ENCODE results near the gene HSPG2.
"Not testable (repeated sequence)": the region's sequence is repeated elsewhere in the genome, so short reads cannot be mapped to it uniquely, and the experiment has no call there.

HSPG2 gene

GRCh38 chr1:21916447-21917238 lies 20.5 kb downstream of the HSPG2 start:
- Mint-ChIP-seq H3K4me3 (no peak overlapping the region), H3K27ac (no peak overlapping the region), H3K36me3 (ENCODE audit: low read depth) (no peaks in the 10 kb centered on the region), H3K9me3 (no peaks in the 10 kb centered on the region), H3K4me1 (ENCODE audit: low read depth) (no peaks in the 10 kb centered on the region), H3K27me3 (ENCODE audit: low read depth) (no peaks in the 10 kb centered on the region)
- DNase-seq (ENCODE audit: low spot score) = no peak

- H3K27me3 Mint-ChIP-seq (ENCODE audit: low read depth) = no peaks in the 10 kb centered on the region
- H3K27ac Mint-ChIP-seq = no peak overlapping the region
- DNase-seq (ENCODE audit: low spot score) = no peak
- H3K4me1 Mint-ChIP-seq (ENCODE audit: low read depth) = peaks cover 2% of the 10 kb centered on the region
- no peaks in the 10 kb centered on the region for H3K36me3 Mint-ChIP-seq (ENCODE audit: low read depth)
- H3K4me3 Mint-ChIP-seq = no peak overlapping the region
- no peaks in the 10 kb centered on the region for H3K9me3 Mint-ChIP-seq
Observed at GRCh38 chr1:21914880-21915640, 22.1 kb downstream of the HSPG2 start.

GRCh38 chr1:21914450-21914849 lies 22.7 kb downstream of the HSPG2 start:
- H3K4me3 Mint-ChIP-seq = no peak overlapping the region
- H3K27ac Mint-ChIP-seq = no peak overlapping the region
- no peak for DNase-seq (ENCODE audit: low spot score)
- H3K27me3 Mint-ChIP-seq (ENCODE audit: low read depth) = no peaks in the 10 kb centered on the region
- peaks cover 5% of the 10 kb centered on the region for H3K4me1 Mint-ChIP-seq (ENCODE audit: low read depth)
- no peaks in the 10 kb centered on the region for H3K9me3 Mint-ChIP-seq
- no peaks in the 10 kb centered on the region for H3K36me3 Mint-ChIP-seq (ENCODE audit: low read depth)

- Mint-ChIP-seq H3K36me3 (ENCODE audit: low read depth) (no peaks in the 10 kb centered on the region), H3K4me1 (ENCODE audit: low read depth) (peaks cover 5% of the 10 kb centered on the region), H3K4me3 (no peak overlapping the region), H3K27ac (no peak overlapping the region), H3K9me3 (no peaks in the 10 kb centered on the region), H3K27me3 (ENCODE audit: low read depth) (no peaks in the 10 kb centered on the region)
- DNase-seq (ENCODE audit: low spot score) = no peak
Observed at GRCh38 chr1:21913763-21914162, 23.3 kb downstream of the HSPG2 start.

- DNase-seq (ENCODE audit: low spot score) = no peak
- Mint-ChIP-seq H3K27me3 (ENCODE audit: low read depth) (no peaks in the 10 kb centered on the region), H3K36me3 (ENCODE audit: low read depth) (no peaks in the 10 kb centered on the region), H3K9me3 (no peaks in the 10 kb centered on the region), H3K27ac (no peak overlapping the region), H3K4me3 (no peak overlapping the region), H3K4me1 (ENCODE audit: low read depth) (peaks cover 5% of the 10 kb centered on the region)
Observed at GRCh38 chr1:21913258-21913657, 23.9 kb downstream of the HSPG2 start.

GRCh38 chr1:21912038-21912758 lies 24.9 kb downstream of the HSPG2 start:
- H3K27me3 Mint-ChIP-seq (ENCODE audit: low read depth) = no peaks in the 10 kb centered on the region
- H3K27ac Mint-ChIP-seq = no peak overlapping the region
- peaks cover 5% of the 10 kb centered on the region for H3K4me1 Mint-ChIP-seq (ENCODE audit: low read depth)
- H3K4me3 Mint-ChIP-seq = no peak overlapping the region
- no peaks in the 10 kb centered on the region for H3K36me3 Mint-ChIP-seq (ENCODE audit: low read depth)
- no peak for DNase-seq (ENCODE audit: low spot score)
- H3K9me3 Mint-ChIP-seq = no peaks in the 10 kb centered on the region

- DNase-seq (ENCODE audit: low spot score) = no peak
- Mint-ChIP-seq H3K4me1 (ENCODE audit: low read depth) (peaks cover 5% of the 10 kb centered on the region), H3K27me3 (ENCODE audit: low read depth) (no peaks in the 10 kb centered on the region), H3K27ac (no peak overlapping the region), H3K36me3 (ENCODE audit: low read depth) (no peaks in the 10 kb centered on the region), H3K9me3 (no peaks in the 10 kb centered on the region), H3K4me3 (no peak overlapping the region)
Observed at GRCh38 chr1:21911205-21912001, 25.7 kb downstream of the HSPG2 start.

GRCh38 chr1:21910558-21911204 lies 26.4 kb downstream of the HSPG2 start:
- Mint-ChIP-seq H3K27me3 (ENCODE audit: low read depth) (no peaks in the 10 kb centered on the region), H3K9me3 (no peaks in the 10 kb centered on the region), H3K4me3 (no peak overlapping the region), H3K36me3 (ENCODE audit: low read depth) (no peaks in the 10 kb centered on the region), H3K27ac (no peak overlapping the region), H3K4me1 (ENCODE audit: low read depth) (peaks cover 5% of the 10 kb centered on the region)
- DNase-seq (ENCODE audit: low spot score) = no peak

GRCh38 chr1:21909787-21910503 lies 27.2 kb downstream of the HSPG2 start:
- Mint-ChIP-seq H3K4me3 (no peak overlapping the region), H3K27me3 (ENCODE audit: low read depth) (no peaks in the 10 kb centered on the region), H3K9me3 (no peaks in the 10 kb centered on the region), H3K4me1 (ENCODE audit: low read depth) (peaks cover 8% of the 10 kb centered on the region), H3K27ac (peak overlapping the region; percentile 41), H3K36me3 (ENCODE audit: low read depth) (no peaks in the 10 kb centered on the region)
- peak; percentile 25 for DNase-seq (ENCODE audit: low spot score)

GRCh38 chr1:21909286-21909759 lies 27.8 kb downstream of the HSPG2 start:
- H3K4me1 Mint-ChIP-seq (ENCODE audit: low read depth) = peaks cover 8% of the 10 kb centered on the region
- H3K36me3 Mint-ChIP-seq (ENCODE audit: low read depth) = no peaks in the 10 kb centered on the region
- no peak overlapping the region for H3K27ac Mint-ChIP-seq
- H3K9me3 Mint-ChIP-seq = no peaks in the 10 kb centered on the region
- DNase-seq (ENCODE audit: low spot score) = no peak
- no peak overlapping the region for H3K4me3 Mint-ChIP-seq
- no peaks in the 10 kb centered on the region for H3K27me3 Mint-ChIP-seq (ENCODE audit: low read depth)

- not testable (repeated sequence) for DNase-seq (ENCODE audit: low spot score); H3K9me3 Mint-ChIP-seq; H3K4me3 Mint-ChIP-seq; H3K4me1 Mint-ChIP-seq (ENCODE audit: low read depth); H3K27me3 Mint-ChIP-seq (ENCODE audit: low read depth); H3K27ac Mint-ChIP-seq; H3K36me3 Mint-ChIP-seq (ENCODE audit: low read depth)
Observed at GRCh38 chr1:21907737-21908534, 29.2 kb downstream of the HSPG2 start.

GRCh38 chr1:21907079-21907418 lies 30.1 kb downstream of the HSPG2 start:
- no peak overlapping the region for H3K4me3 Mint-ChIP-seq
- H3K36me3 Mint-ChIP-seq (ENCODE audit: low read depth) = no peaks in the 10 kb centered on the region
- H3K9me3 Mint-ChIP-seq = no peaks in the 10 kb centered on the region
- no peak for DNase-seq (ENCODE audit: low spot score)
- no peak overlapping the region for H3K27ac Mint-ChIP-seq
- H3K27me3 Mint-ChIP-seq (ENCODE audit: low read depth) = no peaks in the 10 kb centered on the region
- peaks cover 8% of the 10 kb centered on the region for H3K4me1 Mint-ChIP-seq (ENCODE audit: low read depth)
